WTC11 (cell line): ENCODE data around the gene ANKRD13A. TPM values are rescaled to one million over a fixed set of nuclear protein-coding genes. Genes with fewer than 3 reads are reported as not detected.

ENCODE experiments used
- ATAC-seq: fragments of 200-7000 bp; cut with Tn5 transposase; 2 replicates; pipeline ENCODE4 v1.10.0; 2021; ENCODE audit warnings: mild to moderate bottlenecking, moderate library complexity
- CTCF ChIA-PET: fragments of 300-600 bp; sonication (Branson Sonifier 250); formaldehyde crosslinking; loops from one replicate; lab custom pipeline; 2021; ENCODE audit warnings: antibody characterized with exemption; lab: Charles Lee
- POLR2A ChIA-PET: fragments of 350-600 bp; sonication (Branson Sonifier 250); formaldehyde crosslinking; loops from one replicate; lab custom pipeline; 2021; ENCODE audit warnings: antibody characterized with exemption; lab: Charles Lee
- DNase-seq: peaks from one replicate; pipeline ENCODE4 v3.0.0; 2021; ENCODE audit warnings: low spot score
- H3K27ac Mint-ChIP-seq: 2 replicates; pipeline ENCODE4 v1.8.0; 2021; ENCODE audit warnings: mixed read lengths
- H3K27me3 Mint-ChIP-seq: 2 replicates; pipeline ENCODE4 v1.8.0; 2021; ENCODE audit warnings: low read depth, mild to moderate bottlenecking, moderate library complexity, mixed read lengths
- H3K36me3 Mint-ChIP-seq: 2 replicates; pipeline ENCODE4 v1.8.0; 2021; ENCODE audit warnings: mixed read lengths
- H3K4me1 Mint-ChIP-seq: 2 replicates; pipeline ENCODE4 v1.8.0; 2022; ENCODE audit warnings: mixed read lengths
- H3K4me3 Mint-ChIP-seq: 2 replicates; pipeline ENCODE4 v1.8.0; 2021; ENCODE audit warnings: mild to moderate bottlenecking, moderate library complexity, mixed read lengths
- H3K9me3 Mint-ChIP-seq: 2 replicates; pipeline ENCODE4 v1.8.0; 2021; ENCODE audit warnings: mixed read lengths
- CREB1 ChIP-seq: sonication (generic); formaldehyde crosslinking; IDR thresholded peaks from 2 replicates; pipeline ENCODE4 v1.8.0; 2023; ENCODE audit warnings: mild to moderate bottlenecking, missing genetic modification reagents
- GTF2I ChIP-seq: fragments of 250-450 bp; sonication (Bioruptor Pico); conservative IDR thresholded peaks from 2 replicates; pipeline ENCODE4 v1.4.0; 2021; ENCODE audit warnings: mild to moderate bottlenecking
- HMGA2 ChIP-seq: fragments of 250-450 bp; sonication (Bioruptor Pico); IDR thresholded peaks from 2 replicates; pipeline ENCODE4 v1.4.0; 2021; ENCODE audit warnings: mild to moderate bottlenecking, moderate library complexity
- MXD4 ChIP-seq: fragments of 250-450 bp; sonication (Bioruptor Pico); IDR thresholded peaks from 2 replicates; pipeline ENCODE4 v1.8.0; 2021; ENCODE audit warnings: mild to moderate bottlenecking, moderate library complexity, borderline replicate concordance
- NFE2L1 ChIP-seq: sonication (generic); formaldehyde crosslinking; IDR thresholded peaks from 2 replicates; pipeline ENCODE4 v1.8.1; 2023; ENCODE audit warnings: missing genetic modification reagents
- NR3C1 ChIP-seq: sonication (generic); formaldehyde crosslinking; conservative IDR thresholded peaks from 2 replicates; pipeline ENCODE4 v1.8.1; 2023; ENCODE audit warnings: low read depth, mild to moderate bottlenecking, missing genetic modification reagents
- OVOL2 ChIP-seq: fragments of 250-450 bp; sonication (Bioruptor Pico); IDR thresholded peaks from 2 replicates; pipeline ENCODE4 v1.9.0; 2021; ENCODE audit warnings: mild to moderate bottlenecking, borderline replicate concordance
- TEAD4 ChIP-seq: sonication (generic); formaldehyde crosslinking; IDR thresholded peaks from 2 replicates; pipeline ENCODE4 v1.8.0; 2022; ENCODE audit warnings: mild to moderate bottlenecking, missing genetic modification reagents
- TP53 ChIP-seq: sonication (generic); formaldehyde crosslinking; IDR thresholded peaks from 2 replicates; pipeline ENCODE4 v1.8.1; 2023; ENCODE audit warnings: mild to moderate bottlenecking, missing genetic modification reagents
- ZNF263 ChIP-seq: sonication (generic); formaldehyde crosslinking; IDR thresholded peaks from 2 replicates; pipeline ENCODE4 v1.8.1; 2022; ENCODE audit warnings: low read depth, mild to moderate bottlenecking, moderate library complexity, missing genetic modification reagents
- ZNF317 ChIP-seq: sonication (generic); formaldehyde crosslinking; IDR thresholded peaks from 2 replicates; pipeline ENCODE4 v1.8.1; 2023; ENCODE audit warnings: low read depth, mild to moderate bottlenecking, moderate library complexity, missing genetic modification reagents, borderline replicate concordance
- total RNA-seq: library from RNA; stranded (reverse); gene quantifications from 3 replicates; pipeline ENCODE4 v1.2.3, GENCODE V29; 2021
- TF ChIP-seq, protein P1 (sequence below): sonication (generic); formaldehyde crosslinking; IDR thresholded peaks from 2 replicates; pipeline ENCODE4 v1.8.1; 2023; ENCODE audit warnings: mild to moderate bottlenecking, missing genetic modification reagents
- TF ChIP-seq, protein P2 (sequence below): fragments of 250-450 bp; sonication (Bioruptor Pico); IDR thresholded peaks from 2 replicates; pipeline ENCODE4 v1.9.0; 2021; ENCODE audit warnings: mild to moderate bottlenecking
- TF ChIP-seq, protein P3 (sequence below): fragments of 200-600 bp; IDR thresholded peaks from 2 replicates; pipeline ENCODE4 v1.8.0; 2022; ENCODE audit warnings: antibody characterized with exemption
- TF ChIP-seq, protein P4 (sequence below): sonication (generic); formaldehyde crosslinking; IDR thresholded peaks from 2 replicates; pipeline ENCODE4 v1.8.0; 2022; ENCODE audit warnings: mild to moderate bottlenecking, missing genetic modification reagents
- TF ChIP-seq, protein P5 (sequence below): sonication (generic); formaldehyde crosslinking; IDR thresholded peaks from 2 replicates; pipeline ENCODE4 v1.8.1; 2023; ENCODE audit warnings: mild to moderate bottlenecking, missing genetic modification reagents
- TF ChIP-seq, protein P6 (sequence below): sonication (generic); formaldehyde crosslinking; IDR thresholded peaks from 2 replicates; pipeline ENCODE4 v1.8.1; 2023; ENCODE audit warnings: mild to moderate bottlenecking, missing genetic modification reagents, moderate library complexity

Gene ANKRD13A
- total RNA-seq, 1 experiment from 2014 or later: 22.4 TPM

DNA sequence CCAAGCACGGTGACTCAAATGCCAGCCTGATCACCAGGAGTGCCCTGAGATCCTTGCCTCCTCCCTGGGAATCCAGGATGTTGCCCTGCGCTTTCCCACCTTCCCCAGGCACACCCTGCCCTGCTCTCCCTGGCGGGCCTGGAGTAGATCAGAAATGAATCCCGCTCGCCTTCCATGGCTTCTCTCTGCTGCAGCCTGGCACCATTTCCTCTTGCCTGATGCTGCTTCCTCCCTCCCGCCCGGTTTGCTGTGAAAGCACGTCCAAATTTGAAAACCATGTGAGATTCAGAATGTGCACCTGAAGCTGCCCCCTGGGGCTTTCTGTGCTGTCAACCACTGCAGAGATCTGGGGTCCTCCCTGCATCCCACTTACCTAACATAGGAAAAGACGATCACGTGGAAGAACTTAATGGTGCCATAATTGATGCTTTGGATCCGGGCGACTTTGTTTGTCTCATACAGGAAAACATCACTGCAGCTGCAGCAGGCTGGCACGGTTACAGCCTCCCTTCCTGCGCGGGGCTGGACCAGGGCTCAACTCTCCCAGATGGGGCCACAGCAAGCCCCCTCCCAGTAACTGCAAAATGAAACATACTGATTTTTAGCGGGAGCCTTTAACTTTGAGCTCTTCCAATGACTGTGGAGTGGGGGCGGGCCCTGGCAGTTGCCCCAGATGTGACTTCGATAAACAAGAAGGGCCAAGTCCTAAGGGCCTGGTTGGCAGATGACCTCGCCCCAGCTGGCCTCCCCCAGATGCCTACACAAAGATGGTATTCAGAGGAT lies 74.0 kb downstream of the ANKRD13A start (continued):
- TF ChIP-seq, protein P1, sequence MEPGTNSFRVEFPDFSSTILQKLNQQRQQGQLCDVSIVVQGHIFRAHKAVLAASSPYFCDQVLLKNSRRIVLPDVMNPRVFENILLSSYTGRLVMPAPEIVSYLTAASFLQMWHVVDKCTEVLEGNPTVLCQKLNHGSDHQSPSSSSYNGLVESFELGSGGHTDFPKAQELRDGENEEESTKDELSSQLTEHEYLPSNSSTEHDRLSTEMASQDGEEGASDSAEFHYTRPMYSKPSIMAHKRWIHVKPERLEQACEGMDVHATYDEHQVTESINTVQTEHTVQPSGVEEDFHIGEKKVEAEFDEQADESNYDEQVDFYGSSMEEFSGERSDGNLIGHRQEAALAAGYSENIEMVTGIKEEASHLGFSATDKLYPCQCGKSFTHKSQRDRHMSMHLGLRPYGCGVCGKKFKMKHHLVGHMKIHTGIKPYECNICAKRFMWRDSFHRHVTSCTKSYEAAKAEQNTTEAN: no peak
- no peak for TF ChIP-seq NFE2L1 (CRISPR knock-in tag)
- TF ChIP-seq, protein P2, sequence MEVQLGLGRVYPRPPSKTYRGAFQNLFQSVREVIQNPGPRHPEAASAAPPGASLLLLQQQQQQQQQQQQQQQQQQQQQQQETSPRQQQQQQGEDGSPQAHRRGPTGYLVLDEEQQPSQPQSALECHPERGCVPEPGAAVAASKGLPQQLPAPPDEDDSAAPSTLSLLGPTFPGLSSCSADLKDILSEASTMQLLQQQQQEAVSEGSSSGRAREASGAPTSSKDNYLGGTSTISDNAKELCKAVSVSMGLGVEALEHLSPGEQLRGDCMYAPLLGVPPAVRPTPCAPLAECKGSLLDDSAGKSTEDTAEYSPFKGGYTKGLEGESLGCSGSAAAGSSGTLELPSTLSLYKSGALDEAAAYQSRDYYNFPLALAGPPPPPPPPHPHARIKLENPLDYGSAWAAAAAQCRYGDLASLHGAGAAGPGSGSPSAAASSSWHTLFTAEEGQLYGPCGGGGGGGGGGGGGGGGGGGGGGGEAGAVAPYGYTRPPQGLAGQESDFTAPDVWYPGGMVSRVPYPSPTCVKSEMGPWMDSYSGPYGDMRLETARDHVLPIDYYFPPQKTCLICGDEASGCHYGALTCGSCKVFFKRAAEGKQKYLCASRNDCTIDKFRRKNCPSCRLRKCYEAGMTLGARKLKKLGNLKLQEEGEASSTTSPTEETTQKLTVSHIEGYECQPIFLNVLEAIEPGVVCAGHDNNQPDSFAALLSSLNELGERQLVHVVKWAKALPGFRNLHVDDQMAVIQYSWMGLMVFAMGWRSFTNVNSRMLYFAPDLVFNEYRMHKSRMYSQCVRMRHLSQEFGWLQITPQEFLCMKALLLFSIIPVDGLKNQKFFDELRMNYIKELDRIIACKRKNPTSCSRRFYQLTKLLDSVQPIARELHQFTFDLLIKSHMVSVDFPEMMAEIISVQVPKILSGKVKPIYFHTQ: no peak
- TF ChIP-seq, protein P3, sequence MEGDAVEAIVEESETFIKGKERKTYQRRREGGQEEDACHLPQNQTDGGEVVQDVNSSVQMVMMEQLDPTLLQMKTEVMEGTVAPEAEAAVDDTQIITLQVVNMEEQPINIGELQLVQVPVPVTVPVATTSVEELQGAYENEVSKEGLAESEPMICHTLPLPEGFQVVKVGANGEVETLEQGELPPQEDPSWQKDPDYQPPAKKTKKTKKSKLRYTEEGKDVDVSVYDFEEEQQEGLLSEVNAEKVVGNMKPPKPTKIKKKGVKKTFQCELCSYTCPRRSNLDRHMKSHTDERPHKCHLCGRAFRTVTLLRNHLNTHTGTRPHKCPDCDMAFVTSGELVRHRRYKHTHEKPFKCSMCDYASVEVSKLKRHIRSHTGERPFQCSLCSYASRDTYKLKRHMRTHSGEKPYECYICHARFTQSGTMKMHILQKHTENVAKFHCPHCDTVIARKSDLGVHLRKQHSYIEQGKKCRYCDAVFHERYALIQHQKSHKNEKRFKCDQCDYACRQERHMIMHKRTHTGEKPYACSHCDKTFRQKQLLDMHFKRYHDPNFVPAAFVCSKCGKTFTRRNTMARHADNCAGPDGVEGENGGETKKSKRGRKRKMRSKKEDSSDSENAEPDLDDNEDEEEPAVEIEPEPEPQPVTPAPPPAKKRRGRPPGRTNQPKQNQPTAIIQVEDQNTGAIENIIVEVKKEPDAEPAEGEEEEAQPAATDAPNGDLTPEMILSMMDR: no peak
- TF ChIP-seq TP53 (CRISPR knock-in tag): no peak
- TF ChIP-seq ZNF317 (CRISPR knock-in tag): no peak

DNA sequence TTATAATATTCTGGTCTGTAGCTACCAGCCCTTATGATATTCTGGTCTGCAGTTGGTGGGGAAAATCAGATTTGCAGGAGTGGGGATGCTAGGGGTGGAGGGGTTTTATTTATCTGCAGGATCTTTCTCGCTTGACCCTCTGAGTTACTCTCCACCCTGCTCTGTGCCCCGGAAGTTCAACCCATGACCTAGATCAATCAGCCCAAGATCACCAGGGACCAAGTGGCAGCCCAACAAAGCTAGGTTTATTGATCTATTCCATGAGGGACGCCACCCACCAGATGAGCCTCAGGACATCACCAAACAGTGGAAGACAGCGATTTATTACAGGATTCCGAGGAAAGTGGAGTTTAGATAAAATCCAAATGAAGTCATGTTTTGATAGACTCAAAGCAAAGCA lies 74.9 kb downstream of the ANKRD13A start:
- ATAC-seq: no peak
- CTCF ChIA-PET: no interaction called here
- TF ChIP-seq MXD4 (CRISPR knock-in tag) (no peak), TEAD4 (no peak), GTF2I (CRISPR knock-in tag) (no peak), OVOL2 (no peak), ZNF263 (CRISPR knock-in tag) (no peak), HMGA2 (CRISPR knock-in tag) (no peak), NR3C1 (CRISPR knock-in tag) (no peak), CREB1 (CRISPR knock-in tag) (no peak)
- TF ChIP-seq, protein P4, sequence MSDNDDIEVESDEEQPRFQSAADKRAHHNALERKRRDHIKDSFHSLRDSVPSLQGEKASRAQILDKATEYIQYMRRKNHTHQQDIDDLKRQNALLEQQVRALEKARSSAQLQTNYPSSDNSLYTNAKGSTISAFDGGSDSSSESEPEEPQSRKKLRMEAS (CRISPR knock-in tag): no peak
- TF ChIP-seq, protein P5, sequence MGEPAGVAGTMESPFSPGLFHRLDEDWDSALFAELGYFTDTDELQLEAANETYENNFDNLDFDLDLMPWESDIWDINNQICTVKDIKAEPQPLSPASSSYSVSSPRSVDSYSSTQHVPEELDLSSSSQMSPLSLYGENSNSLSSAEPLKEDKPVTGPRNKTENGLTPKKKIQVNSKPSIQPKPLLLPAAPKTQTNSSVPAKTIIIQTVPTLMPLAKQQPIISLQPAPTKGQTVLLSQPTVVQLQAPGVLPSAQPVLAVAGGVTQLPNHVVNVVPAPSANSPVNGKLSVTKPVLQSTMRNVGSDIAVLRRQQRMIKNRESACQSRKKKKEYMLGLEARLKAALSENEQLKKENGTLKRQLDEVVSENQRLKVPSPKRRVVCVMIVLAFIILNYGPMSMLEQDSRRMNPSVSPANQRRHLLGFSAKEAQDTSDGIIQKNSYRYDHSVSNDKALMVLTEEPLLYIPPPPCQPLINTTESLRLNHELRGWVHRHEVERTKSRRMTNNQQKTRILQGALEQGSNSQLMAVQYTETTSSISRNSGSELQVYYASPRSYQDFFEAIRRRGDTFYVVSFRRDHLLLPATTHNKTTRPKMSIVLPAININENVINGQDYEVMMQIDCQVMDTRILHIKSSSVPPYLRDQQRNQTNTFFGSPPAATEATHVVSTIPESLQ (CRISPR knock-in tag): no peak
- TF ChIP-seq, protein P3: no peak
- TF ChIP-seq, protein P6, sequence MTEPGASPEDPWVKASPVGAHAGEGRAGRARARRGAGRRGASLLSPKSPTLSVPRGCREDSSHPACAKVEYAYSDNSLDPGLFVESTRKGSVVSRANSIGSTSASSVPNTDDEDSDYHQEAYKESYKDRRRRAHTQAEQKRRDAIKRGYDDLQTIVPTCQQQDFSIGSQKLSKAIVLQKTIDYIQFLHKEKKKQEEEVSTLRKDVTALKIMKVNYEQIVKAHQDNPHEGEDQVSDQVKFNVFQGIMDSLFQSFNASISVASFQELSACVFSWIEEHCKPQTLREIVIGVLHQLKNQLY (CRISPR knock-in tag): no peak
- Mint-ChIP-seq H3K4me3 (no peak overlapping the region), H3K4me1 (peaks cover 3% of the 10 kb centered on the region; the same call in 1 of the 2 replicates), H3K27me3 (no peaks in the 10 kb centered on the region; the same call in 1 of the 2 replicates), H3K36me3 (no peaks in the 10 kb centered on the region), H3K9me3 (0 out of 2 replicates have a peak, but pooled peaks cover 5% of the 10 kb centered on the region), H3K27ac (no peak overlapping the region)
- POLR2A ChIA-PET: no interaction called here
- DNase-seq: no peak
